Nephron (organoid): ENCODE results near the gene HOXC5.

ENCODE experiments used
- H3K27ac Mint-ChIP-seq, 3 experiments: 2 replicates each; pipeline ENCODE4 v1.8.0; 2020; ENCODE audit warnings: mixed read lengths in 3 of 3, mild to moderate bottlenecking in 2 of 3, moderate library complexity in 1 of 3
- H3K27me3 Mint-ChIP-seq: 2 replicates; pipeline ENCODE4 v1.8.0; 2021; ENCODE audit warnings: low read depth, mild to moderate bottlenecking, moderate library complexity, mixed read lengths
- H3K36me3 Mint-ChIP-seq: 2 replicates; pipeline ENCODE4 v1.8.0; 2020; ENCODE audit warnings: low read depth, mixed read lengths
- H3K4me1 Mint-ChIP-seq: 2 replicates; pipeline ENCODE4 v1.8.0; 2020; ENCODE audit warnings: mixed read lengths
- H3K4me3 Mint-ChIP-seq, 3 experiments: 2 replicates each; pipeline ENCODE4 v1.8.0; 2020; ENCODE audit warnings: mild to moderate bottlenecking in 3 of 3, mixed read lengths in 3 of 3, moderate library complexity in 2 of 3
- H3K9me3 Mint-ChIP-seq: 2 replicates; pipeline ENCODE4 v1.8.0; 2020; ENCODE audit warnings: mixed read lengths
- CTCF ChIP-seq, 3 experiments: fragments of 200-600 bp; sonication (generic); IDR thresholded peaks; one replicate each; pipeline ENCODE4 v1.5.0; 2021; ENCODE audit warnings: antibody characterized with exemption in 3 of 3; ENCODE audit not compliant: unreplicated experiment in 3 of 3

Gene HOXC5

GRCh38 chr12:53989227-53990113 lies 43.4 kb upstream of the HOXC5 start:
- peak; percentile 43 to 54 (median 50) for TF ChIP-seq CTCF (IDR thresholded peaks at IDR 0.05; ENCODE audit: unreplicated experiment in 3 of 3)
- Mint-ChIP-seq H3K4me1 (peaks cover 75% of the 10 kb centered on the region), H3K27ac (peak overlapping the region; percentile 95 to 100 (median 95)), H3K27me3 (peaks cover 99% of the 10 kb centered on the region), H3K36me3 (peaks cover 35% of the 10 kb centered on the region), H3K4me3 (peak overlapping the region; percentile 95 to 99 (median 96)), H3K9me3 (no peaks in the 10 kb centered on the region)

DNA sequence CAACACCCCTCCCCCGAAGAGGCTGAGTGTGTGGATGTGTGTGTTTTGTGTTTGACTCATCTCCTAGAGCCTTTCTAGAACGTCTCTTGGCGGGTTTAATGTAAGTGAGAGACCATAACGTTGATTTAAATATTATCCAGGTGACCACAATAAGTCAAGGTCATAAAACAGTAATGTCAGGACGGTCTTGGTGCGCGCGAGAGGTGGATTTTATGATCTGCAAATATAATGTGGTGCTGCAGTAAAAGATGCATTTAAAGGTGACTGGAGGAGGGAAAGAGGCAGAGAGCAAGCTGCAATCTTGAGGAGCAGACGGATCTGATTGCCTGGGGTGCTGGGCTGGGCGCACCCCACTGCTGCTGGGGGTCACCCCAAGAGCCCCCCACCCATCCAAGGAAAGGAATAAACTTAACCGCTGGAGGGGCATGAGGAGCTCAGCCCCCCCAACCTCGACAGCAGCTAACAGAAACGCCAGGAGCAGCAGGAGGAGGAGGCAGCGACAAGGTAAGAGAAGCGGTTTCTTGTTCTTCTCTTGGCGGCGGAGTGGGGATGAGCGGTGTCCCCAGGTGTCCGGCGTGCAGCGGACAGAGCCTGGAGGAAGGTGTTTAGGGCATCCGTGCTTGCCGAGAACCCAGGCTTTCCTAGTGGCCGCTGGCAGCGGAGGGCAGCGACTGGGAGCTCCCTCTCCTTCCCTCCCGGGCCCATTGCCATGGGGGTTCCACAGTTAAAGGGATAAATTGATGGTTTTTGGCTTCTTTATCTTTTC lies 42.4 kb upstream of the HOXC5 start:
- H3K36me3 Mint-ChIP-seq, result peaks cover 42% of the 10 kb centered on the region
- peak overlapping the region; percentile 95 to 99 (median 96) for H3K4me3 Mint-ChIP-seq
- H3K27ac Mint-ChIP-seq, result peak overlapping the region; percentile 95 to 100 (median 95)
- no peaks in the 10 kb centered on the region for H3K9me3 Mint-ChIP-seq
- H3K4me1 Mint-ChIP-seq, result peaks cover 77% of the 10 kb centered on the region
- TF ChIP-seq CTCF (IDR thresholded peaks at IDR 0.05; ENCODE audit: unreplicated experiment in 3 of 3), result no peak
- peaks cover 97% of the 10 kb centered on the region for H3K27me3 Mint-ChIP-seq

GRCh38 chr12:53991077-53991460 lies 41.8 kb upstream of the HOXC5 start:
- no peaks in the 10 kb centered on the region for H3K9me3 Mint-ChIP-seq
- H3K4me3 Mint-ChIP-seq, result peak overlapping the region; percentile 95 to 99 (median 96)
- peak overlapping the region; percentile 95 to 100 (median 95) for H3K27ac Mint-ChIP-seq
- H3K4me1 Mint-ChIP-seq, result peaks cover 78% of the 10 kb centered on the region
- no peak for TF ChIP-seq CTCF (IDR thresholded peaks at IDR 0.05; ENCODE audit: unreplicated experiment in 3 of 3)
- peaks cover 91% of the 10 kb centered on the region for H3K27me3 Mint-ChIP-seq
- H3K36me3 Mint-ChIP-seq, result peaks cover 42% of the 10 kb centered on the region

DNA sequence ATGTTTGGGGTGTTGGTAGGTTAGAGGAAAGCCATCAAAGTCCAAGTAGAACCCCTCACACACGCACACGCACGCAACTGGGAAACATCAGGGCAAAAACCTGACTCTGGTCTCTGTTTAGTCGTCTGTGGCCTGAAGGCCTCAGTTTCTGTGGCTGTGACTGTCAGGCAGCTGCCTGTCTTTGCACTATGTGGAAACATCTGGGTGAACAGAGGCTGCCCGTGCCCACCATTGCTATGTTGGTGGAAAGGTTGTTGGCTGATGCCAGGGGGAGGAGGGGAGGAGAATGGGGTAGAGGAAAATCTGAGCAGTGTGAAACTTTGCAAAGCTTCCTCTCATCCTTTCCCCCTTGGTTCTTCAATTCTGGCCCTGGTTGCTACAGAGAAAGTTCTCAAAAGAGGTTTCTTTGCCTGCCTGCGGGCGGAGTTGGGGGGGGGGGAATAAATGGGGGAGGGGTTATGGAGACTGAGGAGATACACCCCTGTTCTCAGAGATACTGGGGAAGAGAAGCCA lies 40.4 kb upstream of the HOXC5 start:
- Mint-ChIP-seq H3K4me1 (peaks cover 71% of the 10 kb centered on the region), H3K36me3 (peaks cover 36% of the 10 kb centered on the region), H3K4me3 (peak overlapping the region; percentile 95 to 99 (median 96)), H3K9me3 (no peaks in the 10 kb centered on the region), H3K27ac (peak overlapping the region; percentile 95 to 100 (median 100)), H3K27me3 (peaks cover 83% of the 10 kb centered on the region)
- no peak for TF ChIP-seq CTCF (IDR thresholded peaks at IDR 0.05; ENCODE audit: unreplicated experiment in 3 of 3)

- Mint-ChIP-seq H3K36me3 (peaks cover 36% of the 10 kb centered on the region), H3K4me1 (peaks cover 71% of the 10 kb centered on the region), H3K27me3 (peaks cover 82% of the 10 kb centered on the region), H3K4me3 (peak overlapping the region; percentile 95 to 99 (median 96)), H3K27ac (peak overlapping the region; percentile 95 to 100 (median 100)), H3K9me3 (no peaks in the 10 kb centered on the region)
- no peak for TF ChIP-seq CTCF (IDR thresholded peaks at IDR 0.05; ENCODE audit: unreplicated experiment in 3 of 3)
These were observed 39.5 kb upstream of the HOXC5 start for GRCh38 chr12:53993162-53994008.
